B cell (primary cell): ENCODE data around the gene MYO5C.

ENCODE experiments used
- CTCF ChIP-seq: fragments of 200-600 bp; IDR thresholded peaks from one replicate; pipeline ENCODE4 v1.8.0; 2022; ENCODE audit warnings: antibody characterized with exemption, mild to moderate bottlenecking
- EZH2 ChIP-seq: IDR thresholded peaks from 2 replicates; pipeline ENCODE4 v1.6.1; 2012; ENCODE audit warnings: borderline replicate concordance, low read depth, mild to moderate bottlenecking, moderate library complexity, low read length; ENCODE audit not compliant: insufficient read depth, poor library complexity, severe bottlenecking

GRCh38 chr15:52255935-52256334 lies 39.7 kb downstream of the MYO5C start:
- TF ChIP-seq CTCF (no peak), EZH2 (no peak)
